A673 (cell line): ENCODE measurements around the gene HBA2.

ENCODE experiments used
- CTCF ChIP-seq: fragments of 300-800, 200-600 bp; sonication (generic); conservative IDR thresholded peaks from 2 replicates; pipeline ENCODE4 v1.5.1; 2017; ENCODE audit warnings: low read depth, mild to moderate bottlenecking, antibody characterized with exemption, low read length, moderate library complexity, mixed read lengths
- EZH2 ChIP-seq: fragments of 200-600 bp; sonication (generic); IDR thresholded peaks from 2 replicates; pipeline ENCODE4 v1.6.1; 2017; ENCODE audit warnings: borderline replicate concordance, low read depth, mild to moderate bottlenecking, mixed read lengths, antibody characterized with exemption, low read length; ENCODE audit not compliant: poor library complexity, severe bottlenecking

- no peak for TF ChIP-seq CTCF
- TF ChIP-seq EZH2: no peak
Observed at GRCh38 chr16:149024-149660, 23.5 kb upstream of the HBA2 start.
